MCF 10A (cell line): Measurements from ENCODE around the gene CEBPA. TPM values are rescaled to one million over a fixed set of nuclear protein-coding genes. Genes with fewer than 3 reads are reported as not detected.

Experiments used
- BruUV-seq: library from RNA; stranded (reverse); fragments of 400-500 nt; replicated peaks from 2 replicates; lab custom pipeline; 2021; lab: Mats Ljungman, UMichigan
- CTCF ChIA-PET: fragments of 300-600 bp; sonication (Branson Sonifier 250); formaldehyde crosslinking; extraction: SDS; loops from one replicate; lab custom pipeline; 2021; ENCODE audit warnings: antibody characterized with exemption, inconsistent platforms; lab: Yijun Ruan, JAX
- POLR2A ChIA-PET: fragments of 300-600, 350-650 bp; sonication (Branson Sonifier 250); formaldehyde crosslinking; extraction: SDS; loops from one replicate; lab custom pipeline; 2020; ENCODE audit warnings: antibody characterized with exemption, inconsistent platforms; lab: Yijun Ruan, JAX
- DNase-seq: peaks from one replicate; pipeline ENCODE4 v3.0.0-alpha.2; 2018; ENCODE audit not compliant: unreplicated experiment
- H3K27ac Mint-ChIP-seq: one replicate; pipeline ENCODE4 v1.8.0; 2022; ENCODE audit warnings: mild to moderate bottlenecking, low read depth, mixed read lengths; ENCODE audit not compliant: unreplicated experiment
- H3K27me3 Mint-ChIP-seq: one replicate; pipeline ENCODE4 v1.8.0; 2022; ENCODE audit warnings: mixed read lengths; ENCODE audit not compliant: insufficient read depth, unreplicated experiment
- H3K36me3 Mint-ChIP-seq: one replicate; pipeline ENCODE4 v1.8.0; 2022; ENCODE audit warnings: mild to moderate bottlenecking, moderate library complexity, mixed read lengths; ENCODE audit not compliant: insufficient read depth, unreplicated experiment
- H3K4me1 Mint-ChIP-seq: one replicate; pipeline ENCODE4 v1.8.0; 2022; ENCODE audit warnings: mixed read lengths; ENCODE audit not compliant: insufficient read depth, unreplicated experiment
- H3K4me3 Mint-ChIP-seq: one replicate; pipeline ENCODE4 v1.8.0; 2022; ENCODE audit warnings: mild to moderate bottlenecking, moderate library complexity, mixed read lengths; ENCODE audit not compliant: unreplicated experiment
- H3K9me3 Mint-ChIP-seq: one replicate; pipeline ENCODE4 v1.8.0; 2022; ENCODE audit warnings: mixed read lengths; ENCODE audit not compliant: unreplicated experiment
- intact Hi-C: fragments of 100-400 bp; cut with micrococcal nuclease; formaldehyde crosslinking; loops from 2 replicates; pipeline ENCODE4 v1.14.1; 2022
- total RNA-seq: library from RNA; stranded (reverse); gene quantifications from 2 replicates; pipeline ENCODE4 v1.2.3, GENCODE V29; 2022
- TF ChIP-seq, protein P1 (sequence below): fragments of 200-600 bp; IDR thresholded peaks from one replicate; pipeline ENCODE4 v1.8.0; 2022; ENCODE audit warnings: antibody characterized with exemption, mild to moderate bottlenecking; ENCODE audit not compliant: unreplicated experiment

CEBPA gene
- total RNA-seq, 1 experiment from 2014 or later = 4.7 TPM

DNA sequence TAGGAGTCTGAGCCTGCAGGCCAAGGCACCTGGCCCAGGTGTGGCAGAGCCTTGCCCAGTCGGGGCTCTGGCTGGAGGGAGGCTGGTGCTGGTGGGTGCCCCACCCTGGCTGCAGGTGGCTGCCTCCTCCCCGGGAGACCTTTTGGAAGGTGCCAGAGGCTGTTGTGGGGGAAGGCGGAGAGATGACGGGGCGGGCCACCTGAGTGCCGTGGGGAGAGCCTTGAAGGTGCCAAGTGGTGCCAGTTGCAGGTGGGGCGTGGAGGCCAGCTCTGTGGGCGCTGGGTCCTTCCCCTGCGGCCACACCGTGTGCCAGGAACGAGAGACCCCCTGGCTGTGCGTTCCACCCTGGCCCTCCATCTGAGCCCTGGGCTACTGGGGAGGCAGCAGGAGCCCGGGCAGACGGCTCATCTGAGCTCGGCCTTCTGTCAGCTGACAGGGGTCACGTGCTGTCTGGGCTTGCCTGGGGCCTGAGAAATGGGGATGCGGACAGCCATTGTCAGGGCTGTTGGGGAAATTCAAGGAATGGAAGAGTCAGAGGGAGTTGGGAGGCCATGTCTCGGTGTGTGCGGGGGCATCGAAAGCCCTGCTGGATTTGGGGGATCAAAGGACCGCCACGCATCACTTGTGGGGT lies 20.9 kb downstream of the CEBPA start:
- intact Hi-C loops = no loop called here
- Mint-ChIP-seq H3K36me3 (no peaks in the 10 kb centered on the region), H3K27ac (no peak overlapping the region), H3K27me3 (no peaks in the 10 kb centered on the region), H3K9me3 (no peaks in the 10 kb centered on the region), H3K4me1 (no peaks in the 10 kb centered on the region), H3K4me3 (no peak overlapping the region)
- CTCF ChIA-PET = interaction anchor here (0.9 to 1.5 kb wide), 2 partner anchors 125 to 137 kb away, joined by 3 to 5 read pairs; no protein-coding TSS in a partner anchor
- TF ChIP-seq, protein P1, sequence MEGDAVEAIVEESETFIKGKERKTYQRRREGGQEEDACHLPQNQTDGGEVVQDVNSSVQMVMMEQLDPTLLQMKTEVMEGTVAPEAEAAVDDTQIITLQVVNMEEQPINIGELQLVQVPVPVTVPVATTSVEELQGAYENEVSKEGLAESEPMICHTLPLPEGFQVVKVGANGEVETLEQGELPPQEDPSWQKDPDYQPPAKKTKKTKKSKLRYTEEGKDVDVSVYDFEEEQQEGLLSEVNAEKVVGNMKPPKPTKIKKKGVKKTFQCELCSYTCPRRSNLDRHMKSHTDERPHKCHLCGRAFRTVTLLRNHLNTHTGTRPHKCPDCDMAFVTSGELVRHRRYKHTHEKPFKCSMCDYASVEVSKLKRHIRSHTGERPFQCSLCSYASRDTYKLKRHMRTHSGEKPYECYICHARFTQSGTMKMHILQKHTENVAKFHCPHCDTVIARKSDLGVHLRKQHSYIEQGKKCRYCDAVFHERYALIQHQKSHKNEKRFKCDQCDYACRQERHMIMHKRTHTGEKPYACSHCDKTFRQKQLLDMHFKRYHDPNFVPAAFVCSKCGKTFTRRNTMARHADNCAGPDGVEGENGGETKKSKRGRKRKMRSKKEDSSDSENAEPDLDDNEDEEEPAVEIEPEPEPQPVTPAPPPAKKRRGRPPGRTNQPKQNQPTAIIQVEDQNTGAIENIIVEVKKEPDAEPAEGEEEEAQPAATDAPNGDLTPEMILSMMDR = no peak
- POLR2A ChIA-PET = interaction anchor here (0.9 kb wide), 1 partner anchor 46 kb away, joined by 4 read pairs; no protein-coding TSS in a partner anchor
- DNase-seq = no peak
- no TSS peak for BruUV-seq

DNA sequence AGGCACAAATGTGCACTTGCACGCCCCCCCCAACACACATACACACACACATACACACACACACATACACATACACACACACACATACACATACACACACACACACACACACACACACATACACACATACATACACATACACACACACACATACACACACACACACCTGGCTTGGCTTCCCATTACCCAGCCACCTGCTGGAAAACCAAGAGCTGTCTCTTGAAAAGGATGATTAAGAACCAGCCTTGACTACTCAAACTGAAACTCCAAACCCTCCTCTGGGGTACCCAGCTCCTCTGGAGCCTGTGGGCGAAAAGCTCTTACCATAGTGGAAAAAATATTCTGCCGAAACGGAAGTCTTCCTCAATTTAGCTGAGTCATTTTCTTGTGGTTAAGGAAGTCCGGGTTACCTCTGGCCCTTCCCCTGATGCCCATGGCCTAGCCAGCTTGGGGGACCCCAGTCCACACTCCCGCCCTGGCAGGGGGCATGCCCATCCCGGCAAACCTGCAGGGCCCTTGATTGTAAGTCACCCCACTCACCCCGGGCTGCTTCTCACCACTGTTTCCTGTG lies 21.9 kb downstream of the CEBPA start:
- Mint-ChIP-seq H3K4me3 (no peak overlapping the region), H3K4me1 (no peaks in the 10 kb centered on the region), H3K27ac (no peak overlapping the region), H3K36me3 (no peaks in the 10 kb centered on the region), H3K9me3 (no peaks in the 10 kb centered on the region), H3K27me3 (no peaks in the 10 kb centered on the region)
- intact Hi-C loops = no loop called here
- no peak for DNase-seq
- CTCF ChIA-PET = interaction anchor here (0.5 to 1.2 kb wide), 7 partner anchors 32 to 136 kb away, joined by 3 to 4 read pairs (median 3); no protein-coding TSS in a partner anchor
- no TSS peak for BruUV-seq
- TF ChIP-seq, protein P1 = no peak
- POLR2A ChIA-PET = interaction anchor here (0.9 kb wide), 1 partner anchor 45 kb away, joined by 4 read pairs; no protein-coding TSS in a partner anchor

DNA sequence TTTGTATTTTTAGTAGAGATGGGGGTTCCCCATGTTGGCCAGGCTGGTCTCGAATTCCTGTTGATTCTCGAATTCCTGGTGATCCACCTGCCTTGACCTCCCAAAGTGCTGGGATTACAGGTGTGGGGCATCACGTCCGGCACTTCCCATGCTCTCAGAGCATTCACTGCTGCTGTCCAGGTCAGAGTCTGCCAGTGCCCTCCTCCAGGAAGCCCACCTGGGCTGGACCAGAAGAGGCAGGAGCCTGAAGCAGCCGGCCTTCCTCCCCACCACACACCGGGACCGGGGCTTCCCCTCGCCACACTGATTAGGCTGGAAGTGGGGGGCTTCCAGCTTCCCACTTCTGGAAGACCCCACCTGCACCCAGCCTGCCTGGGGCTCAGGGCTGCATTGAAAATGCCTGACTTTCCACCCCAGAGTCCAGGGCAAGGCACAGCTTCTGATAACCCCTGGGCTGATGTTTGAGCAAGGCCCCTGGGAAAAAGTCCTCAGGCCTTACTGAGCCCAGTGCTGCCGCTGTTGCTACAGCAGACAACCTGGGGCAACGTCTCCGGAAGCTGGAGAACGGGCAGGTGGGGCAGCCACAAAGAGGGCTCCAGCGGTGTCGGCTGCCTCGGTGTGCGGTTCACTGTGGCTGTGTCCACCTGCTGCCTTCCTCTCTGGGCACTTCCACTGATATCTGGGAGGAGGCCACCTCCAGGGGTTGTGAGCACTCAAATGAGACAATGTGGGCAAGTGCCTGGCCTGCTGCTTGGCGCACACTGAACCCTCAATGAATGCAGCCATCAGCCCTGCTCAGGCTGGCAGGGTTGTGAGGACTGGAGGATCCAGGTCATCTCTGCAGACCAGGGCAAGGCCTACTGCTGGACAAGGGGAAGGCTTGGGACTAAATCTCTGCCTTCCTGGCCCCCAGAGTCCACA lies 22.6 kb downstream of the CEBPA start:
- POLR2A ChIA-PET = no interaction called here
- Mint-ChIP-seq H3K27ac (no peak overlapping the region), H3K4me1 (no peaks in the 10 kb centered on the region), H3K27me3 (no peaks in the 10 kb centered on the region), H3K4me3 (no peak overlapping the region), H3K36me3 (no peaks in the 10 kb centered on the region), H3K9me3 (no peaks in the 10 kb centered on the region)
- TF ChIP-seq, protein P1 = no peak
- BruUV-seq = no TSS peak
- CTCF ChIA-PET = interaction anchor here (0.5 to 1.2 kb wide), 5 partner anchors 33 to 69 kb away, joined by 3 to 4 read pairs (median 4); no protein-coding TSS in a partner anchor
- no peak for DNase-seq
- intact Hi-C loops = no loop called here
